Spinal cord (tissue), 10 donors: ENCODE measurements around the gene MRAS. TPM values are rescaled to one million over a fixed set of nuclear protein-coding genes. Genes with fewer than 3 reads are reported as not detected.
"Not testable (repeated sequence)": the region's sequence is repeated elsewhere in the genome, so short reads cannot be mapped to it uniquely, and the experiment has no call there.

Experiments used
- DNase-seq, 6 donors: peaks; one replicate each; pipeline versions ENCODE4 v3.0.0 to v3.0.0-alpha.2; 2013 to 2015; ENCODE audit warnings: low spot score in 6 of 6, low read depth in 4 of 6
- H3K27ac ChIP-seq: one replicate; pipeline ENCODE4 v1.5.1; 2013; ENCODE audit warnings: low read depth, low read length, control low read depth
- H3K27me3 ChIP-seq: one replicate; pipeline ENCODE4 v1.6.1; 2013; ENCODE audit warnings: low read length; ENCODE audit not compliant: control insufficient read depth, insufficient read depth
- H3K36me3 ChIP-seq: one replicate; pipeline ENCODE4 v1.6.1; 2013; ENCODE audit warnings: low read length; ENCODE audit not compliant: control insufficient read depth, insufficient read depth
- H3K4me1 ChIP-seq: one replicate; pipeline ENCODE4 v1.6.1; 2013; ENCODE audit warnings: low read length; ENCODE audit not compliant: control insufficient read depth, insufficient read depth
- H3K4me3 ChIP-seq: one replicate; pipeline ENCODE4 v1.5.1; 2013; ENCODE audit warnings: low read depth, low read length, control low read depth
- H3K9me3 ChIP-seq: one replicate; pipeline ENCODE4 v1.6.1; 2013; ENCODE audit warnings: low read length; ENCODE audit not compliant: control insufficient read depth, insufficient read depth
- WGBS: methylation state at CpG from one replicate; pipeline ENCODE4 v1.1.5; 2013; ENCODE audit warnings: missing lambda C conversion rate; ENCODE audit not compliant: insufficient coverage; 5-methylcytosine and 5-hydroxymethylcytosine counted together
- polyA plus RNA-seq, 2 donors: library from polyadenylated mRNA; unstranded; fragments of 120-200 nt; gene quantifications; one replicate each; pipeline ENCODE4 v1.2.1, GENCODE V29; 2013; ENCODE audit not compliant: insufficient read length in 2 of 2
- total RNA-seq, 2 donors: library from RNA; depleted of rRNA in 1 of 2; stranded (reverse); fragments of 120-200 nt in 1 of 2; fragments of >200 nt in 1 of 2; gene quantifications; one replicate each; pipeline versions ENCODE4 v1.2.3 to v1.2.4, GENCODE V29; 2013 to 2014
- donor health status: healthy.

The MRAS gene
- total and polyA plus RNA-seq, 4 donors: 55.0 to 83.9 (median 81.7) TPM

DNA sequence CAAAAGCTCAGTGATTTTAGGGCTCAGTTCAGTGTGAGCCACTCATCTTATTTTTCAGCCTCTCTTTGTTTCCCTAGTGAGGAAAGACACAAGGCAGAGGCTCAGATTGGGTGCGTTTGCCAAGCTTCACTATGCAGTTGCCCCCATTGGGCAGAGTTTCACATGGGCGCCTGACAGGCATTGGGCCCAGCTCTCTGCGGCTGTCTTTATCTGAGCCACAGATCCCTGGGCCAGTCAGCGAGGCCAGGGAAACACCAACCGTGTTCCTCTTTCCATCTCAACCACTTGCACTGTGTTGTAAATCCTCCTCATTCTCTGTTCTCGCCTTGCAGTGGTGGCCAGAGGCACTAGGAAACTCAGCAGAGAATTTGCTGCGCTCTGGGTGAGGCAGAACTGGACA lies 96.9 kb downstream of the MRAS start:
- Histone ChIP-seq H3K36me3 (no peaks in the 10 kb centered on the region), H3K27me3 (no peaks in the 10 kb centered on the region), H3K9me3 (no peaks in the 10 kb centered on the region), H3K27ac (no peak overlapping the region), H3K4me1 (peaks cover 14% of the 10 kb centered on the region), H3K4me3 (no peak overlapping the region)
- peak in 1 of 6 donors; percentile 14 for DNase-seq
- 69% methylated on average over 7 of the region's 7 CpGs for WGBS

DNA sequence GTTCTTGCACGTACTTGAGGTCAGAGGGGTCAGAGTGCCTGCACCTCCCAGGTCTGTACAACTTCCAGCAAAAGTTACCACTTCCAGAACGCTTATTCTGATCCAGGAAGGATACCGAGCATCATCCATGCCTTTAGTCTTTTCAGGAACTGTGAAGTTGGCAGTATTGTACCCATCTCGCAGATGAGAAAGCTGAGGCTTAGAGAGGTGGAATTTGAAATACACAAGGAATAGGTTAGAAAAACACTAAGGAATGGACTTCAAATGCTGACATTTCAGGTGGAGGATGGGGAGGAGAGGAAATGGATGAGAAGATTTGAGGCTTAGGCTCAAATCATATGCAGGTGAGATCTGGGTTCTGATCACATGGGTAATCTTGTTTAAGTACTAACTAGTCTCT lies 97.3 kb downstream of the MRAS start:
- H3K4me1 ChIP-seq: peaks cover 14% of the 10 kb centered on the region
- no peak for DNase-seq
- H3K27me3 ChIP-seq: no peaks in the 10 kb centered on the region
- H3K27ac ChIP-seq: no peak overlapping the region
- WGBS: 100% methylated on average over 3 of the region's 4 CpGs
- H3K9me3 ChIP-seq: no peaks in the 10 kb centered on the region
- H3K36me3 ChIP-seq: no peaks in the 10 kb centered on the region
- no peak overlapping the region for H3K4me3 ChIP-seq

DNA sequence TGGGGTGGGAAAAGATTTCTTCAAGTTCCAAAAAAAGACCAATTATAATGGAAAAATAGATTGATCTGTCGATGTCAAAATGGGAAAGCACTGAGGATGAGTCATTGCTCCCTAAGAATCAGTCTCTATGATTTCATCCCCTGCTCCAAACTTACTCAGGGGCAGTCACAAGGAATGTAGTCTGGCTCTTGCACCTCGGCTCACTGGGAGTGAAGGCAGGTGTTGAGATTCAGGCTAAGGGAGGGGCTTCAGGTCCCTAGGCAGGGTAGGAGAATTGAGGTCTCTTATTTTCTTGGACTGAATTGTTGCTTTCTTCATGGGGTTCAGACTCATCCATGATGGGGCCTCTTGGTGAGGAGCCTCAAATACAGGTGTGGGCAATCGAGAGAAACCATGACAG lies 100.3 kb downstream of the MRAS start:
- 100% methylated on average over 1 of the region's 3 CpGs for WGBS

DNA sequence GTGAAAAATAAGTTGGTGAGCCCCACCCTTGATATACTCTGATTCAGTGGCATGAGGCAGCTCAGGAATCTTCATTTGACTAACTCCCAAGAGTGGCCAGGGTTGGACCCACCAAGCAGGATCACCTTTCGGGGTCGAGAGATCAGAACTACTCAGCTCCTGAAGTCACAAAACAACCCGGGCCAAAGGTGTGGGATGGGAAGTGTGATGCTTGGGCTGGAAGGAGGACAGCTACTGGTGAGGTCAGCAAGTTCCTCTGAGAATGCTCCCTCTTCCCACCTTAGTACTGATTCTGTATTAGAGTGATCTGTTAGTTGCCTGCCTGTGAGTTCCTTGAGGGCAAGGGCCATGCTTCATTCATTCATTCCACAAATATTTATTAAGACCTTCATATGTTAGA lies 101.1 kb downstream of the MRAS start:
- Histone ChIP-seq H3K27ac (no peak overlapping the region), H3K9me3 (no peaks in the 10 kb centered on the region), H3K4me3 (no peak overlapping the region), H3K36me3 (peaks cover 6% of the 10 kb centered on the region), H3K4me1 (peaks cover 7% of the 10 kb centered on the region), H3K27me3 (no peaks in the 10 kb centered on the region)
- no peak for DNase-seq
- no CpG with 5 or more reads among the region's 3 CpGs for WGBS

More for the DNA sequence above, 100.3 kb downstream of the MRAS start:
- no peaks in the 10 kb centered on the region for H3K9me3 ChIP-seq
- H3K36me3 ChIP-seq: peaks cover 6% of the 10 kb centered on the region
- no peaks in the 10 kb centered on the region for H3K27me3 ChIP-seq
- peaks cover 9% of the 10 kb centered on the region for H3K4me1 ChIP-seq
- no peak for DNase-seq
- H3K27ac ChIP-seq: no peak overlapping the region
- H3K4me3 ChIP-seq: no peak overlapping the region

DNA sequence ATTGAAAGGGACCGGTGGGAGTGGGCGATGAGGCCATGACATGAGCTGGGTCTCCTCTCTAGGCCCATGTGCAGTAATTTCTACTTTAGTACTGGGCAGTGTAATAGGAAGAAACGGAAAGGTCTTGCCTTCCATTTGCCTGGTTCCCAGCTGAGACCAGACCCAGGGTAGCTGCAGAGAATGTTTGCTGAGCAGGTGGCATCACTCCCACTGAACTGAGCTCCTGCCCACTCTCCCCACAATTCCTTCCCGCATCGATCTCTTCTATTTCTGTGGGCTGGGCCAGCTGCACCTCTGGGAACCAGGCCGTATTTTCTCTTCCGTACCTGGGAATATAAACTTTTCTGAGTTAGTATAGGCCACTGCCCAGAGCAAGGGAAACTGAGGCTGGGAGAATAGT lies 101.8 kb downstream of the MRAS start:
- Histone ChIP-seq H3K27ac (no peak overlapping the region), H3K9me3 (no peaks in the 10 kb centered on the region), H3K27me3 (no peaks in the 10 kb centered on the region), H3K4me3 (no peak overlapping the region), H3K36me3 (peaks cover 6% of the 10 kb centered on the region), H3K4me1 (peaks cover 4% of the 10 kb centered on the region)
- no peak for DNase-seq
- WGBS: 87% methylated on average over 5 of the region's 7 CpGs

DNA sequence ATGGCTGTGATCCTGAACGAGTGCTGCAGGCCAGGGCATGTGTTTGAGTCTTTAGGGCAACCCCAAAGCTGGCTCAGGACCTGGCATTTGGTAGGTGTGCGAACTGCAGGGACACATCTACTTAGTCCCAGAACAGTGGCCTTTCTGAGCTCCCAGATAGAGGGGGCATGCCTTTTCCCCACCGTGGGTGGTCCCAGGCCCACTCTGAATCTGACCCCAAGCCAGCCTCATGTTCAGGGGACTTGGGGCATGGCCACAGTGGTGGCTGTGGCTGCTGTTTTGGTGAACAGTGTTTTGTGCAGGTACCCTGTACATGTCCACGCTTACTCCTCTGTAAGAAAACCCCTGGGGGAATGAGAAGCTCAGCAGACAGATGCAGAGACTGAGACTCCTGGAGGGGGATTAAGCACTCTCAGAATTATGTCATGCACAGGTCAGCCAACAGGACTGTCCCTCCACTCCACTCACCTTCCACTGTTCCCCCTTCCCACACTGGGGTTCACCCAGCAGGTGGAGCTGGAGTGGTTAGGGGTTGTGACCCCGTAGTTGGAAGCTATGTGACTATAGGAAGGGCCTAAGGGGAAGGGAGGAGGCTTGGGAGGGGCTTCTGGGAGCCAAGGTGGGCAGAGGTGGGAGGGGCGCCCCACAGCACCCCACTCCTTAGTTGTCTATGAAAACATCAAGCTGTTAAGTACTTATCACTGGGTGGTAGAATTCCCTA lies 102.5 kb downstream of the MRAS start:
- no peaks in the 10 kb centered on the region for H3K9me3 ChIP-seq
- WGBS: 74% methylated on average over 2 of the region's 6 CpGs
- DNase-seq: no peak
- H3K36me3 ChIP-seq: peaks cover 6% of the 10 kb centered on the region
- no peaks in the 10 kb centered on the region for H3K27me3 ChIP-seq
- no peak overlapping the region for H3K27ac ChIP-seq
- no peak overlapping the region for H3K4me3 ChIP-seq
- no peaks in the 10 kb centered on the region for H3K4me1 ChIP-seq

DNA sequence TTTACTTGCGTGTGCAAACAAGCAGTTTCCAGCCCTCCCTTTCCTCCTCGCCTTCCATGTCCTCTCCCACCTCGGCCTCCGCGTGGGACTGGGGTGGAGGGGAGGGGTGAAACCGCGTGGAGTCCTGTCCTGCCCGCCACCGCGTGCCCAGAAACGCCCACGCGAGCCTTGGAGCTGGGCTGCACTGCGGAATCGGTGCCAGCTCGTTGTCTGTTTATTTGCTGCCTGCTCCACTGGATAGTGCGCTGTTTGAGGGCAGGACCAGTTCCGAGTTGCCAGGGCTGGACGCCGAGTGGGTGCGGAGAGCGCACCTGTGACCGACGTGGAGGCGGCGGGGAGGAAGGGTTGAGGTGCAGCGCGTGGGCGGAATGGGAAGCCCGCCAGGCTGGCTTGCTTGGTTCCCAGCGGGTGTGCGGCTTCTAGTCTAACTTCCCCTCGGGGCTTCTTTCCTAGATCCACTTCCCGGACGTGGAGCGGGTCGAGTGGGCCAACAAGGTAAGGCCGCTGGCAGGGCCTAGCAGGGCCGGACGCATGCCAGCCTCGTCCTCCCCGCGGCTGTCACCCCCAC lies 103.3 kb downstream of the MRAS start:
- Histone ChIP-seq H3K4me1 (no peaks in the 10 kb centered on the region), H3K4me3 (no peak overlapping the region), H3K27me3 (no peaks in the 10 kb centered on the region), H3K9me3 (no peaks in the 10 kb centered on the region), H3K27ac (no peak overlapping the region), H3K36me3 (peaks cover 6% of the 10 kb centered on the region)
- 90% methylated on average over 41 of the region's 43 CpGs for WGBS
- DNase-seq: no peak

DNA sequence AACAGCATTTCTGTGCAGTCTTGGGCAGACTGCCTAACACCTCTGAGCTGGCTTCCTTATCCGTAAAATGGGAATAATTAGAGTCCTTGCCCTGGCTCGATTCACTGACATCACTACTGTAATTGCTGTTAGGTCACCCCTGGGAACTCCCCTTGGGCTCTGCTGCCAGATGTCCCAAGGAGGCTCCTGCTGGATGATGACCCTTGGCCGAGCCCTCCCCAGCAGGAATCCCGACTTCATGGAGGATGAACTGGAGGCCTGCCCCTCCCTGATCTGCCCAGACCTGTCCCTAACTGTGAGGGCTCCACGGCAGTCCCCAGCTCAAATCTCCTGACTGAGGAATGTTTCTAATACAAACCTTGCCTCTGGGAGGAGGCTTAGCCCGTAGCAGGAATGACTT lies 104.1 kb downstream of the MRAS start:
- no peaks in the 10 kb centered on the region for H3K4me1 ChIP-seq
- 82% methylated on average over 5 of the region's 6 CpGs for WGBS
- no peaks in the 10 kb centered on the region for H3K27me3 ChIP-seq
- H3K9me3 ChIP-seq: no peaks in the 10 kb centered on the region
- H3K4me3 ChIP-seq: no peak overlapping the region
- no peak overlapping the region for H3K27ac ChIP-seq
- DNase-seq: no peak
- H3K36me3 ChIP-seq: peaks cover 6% of the 10 kb centered on the region

DNA sequence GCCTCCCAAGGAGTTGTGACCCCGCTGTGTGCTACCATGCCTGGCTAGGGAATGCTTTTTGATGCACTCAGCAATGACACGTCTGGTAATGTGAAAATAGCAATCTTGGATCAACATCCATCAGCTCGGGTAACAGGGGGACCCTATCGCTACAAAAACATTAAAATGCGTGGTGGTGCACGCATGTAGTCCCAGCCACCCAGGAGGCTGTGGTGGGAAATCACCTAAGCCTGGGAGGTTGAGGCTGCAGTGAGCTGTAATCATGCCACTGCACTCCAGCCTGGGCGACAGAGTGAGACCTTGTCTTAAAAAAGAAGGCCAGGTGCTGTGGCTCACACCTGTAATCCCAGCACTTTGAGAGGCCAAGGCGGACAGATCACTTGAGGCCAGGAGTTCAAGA lies 105.6 kb downstream of the MRAS start:
- WGBS: 84% methylated on average over 7 of the region's 8 CpGs
- H3K9me3 ChIP-seq, H3K27me3 ChIP-seq, H3K4me1 ChIP-seq, DNase-seq, H3K27ac ChIP-seq, H3K4me3 ChIP-seq: not testable (repeated sequence)
- peaks cover 12% of the 10 kb centered on the region for H3K36me3 ChIP-seq
